ENCODE data around the gene MCF2L.
"Not testable (repeated sequence)": the region's sequence is repeated elsewhere in the genome, so short reads cannot be mapped to it uniquely, and the experiment has no call there.

The MCF2L gene

GRCh38 chr13:113102727-113103126 is 133.7 kb downstream of the MCF2L start:
- DNase-seq: no peak

DNA sequence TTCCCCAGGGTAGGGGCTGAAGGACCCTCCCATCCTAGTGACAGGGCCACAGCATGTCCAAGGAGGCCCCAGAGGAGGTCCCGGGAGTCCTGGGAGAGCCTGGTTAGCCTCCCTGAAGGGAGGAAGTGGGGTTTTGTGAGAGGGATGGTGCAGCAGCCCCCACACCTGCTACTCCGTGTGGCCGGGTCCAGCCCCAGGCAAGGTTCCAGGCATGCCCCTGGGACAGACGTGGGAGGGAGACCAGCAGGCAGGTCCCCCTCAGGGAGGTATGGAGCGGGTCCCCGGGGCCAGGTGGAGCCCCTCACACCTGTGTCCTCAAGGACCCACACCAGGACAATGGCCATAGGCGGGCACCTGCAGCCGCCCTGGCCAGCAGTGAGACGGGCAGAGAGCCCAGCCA is 134.6 kb downstream of the MCF2L start:
- DNase-seq: no peak

DNA sequence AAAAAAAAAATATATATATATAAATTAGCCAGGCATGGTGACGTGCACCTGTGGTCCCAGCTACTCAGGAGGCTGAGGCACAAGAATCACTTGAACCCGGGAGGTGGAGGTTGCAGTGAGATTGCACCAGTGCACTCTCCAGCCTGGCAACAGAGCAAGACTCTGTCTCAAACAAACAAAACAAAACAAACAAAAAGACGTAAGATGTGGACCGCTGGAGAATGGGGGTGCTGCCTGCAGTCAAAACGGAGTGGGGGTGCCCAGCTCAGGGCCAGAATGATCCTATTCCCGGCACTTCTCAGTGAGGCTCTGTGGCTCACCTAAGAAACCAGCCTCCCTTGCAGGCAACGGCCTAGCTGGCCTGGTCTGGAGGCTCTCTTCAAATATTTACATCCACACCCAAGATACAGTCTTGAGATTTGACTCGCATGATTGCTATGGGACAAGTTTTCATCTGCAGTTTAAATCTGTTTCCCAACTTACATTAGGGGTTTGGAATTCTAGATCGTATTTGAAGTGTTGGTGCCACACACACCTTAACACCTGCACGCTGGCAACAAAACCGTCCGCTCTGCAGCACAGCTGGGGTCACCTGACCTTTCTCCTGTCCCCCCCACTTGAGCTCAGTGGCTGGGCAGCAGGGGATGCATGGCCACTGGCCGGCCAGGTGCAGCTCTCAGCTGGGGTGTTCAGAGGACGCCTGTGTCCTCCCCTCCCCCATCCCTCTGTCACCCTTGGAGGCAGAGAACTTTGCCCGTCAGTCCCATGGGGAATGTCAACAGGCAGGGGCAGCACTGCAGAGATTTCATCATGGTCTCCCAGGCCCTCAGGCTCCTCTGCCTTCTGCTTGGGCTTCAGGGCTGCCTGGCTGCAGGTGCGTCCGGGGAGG is 136.3 kb downstream of the MCF2L start, which contains the start of gene F7:
TSS of gene F7 (plus strand) at position 760 of the 889 bp plus-strand sequence. CDS start at position 811, 51 bp downstream.
- no peak for DNase-seq

DNA sequence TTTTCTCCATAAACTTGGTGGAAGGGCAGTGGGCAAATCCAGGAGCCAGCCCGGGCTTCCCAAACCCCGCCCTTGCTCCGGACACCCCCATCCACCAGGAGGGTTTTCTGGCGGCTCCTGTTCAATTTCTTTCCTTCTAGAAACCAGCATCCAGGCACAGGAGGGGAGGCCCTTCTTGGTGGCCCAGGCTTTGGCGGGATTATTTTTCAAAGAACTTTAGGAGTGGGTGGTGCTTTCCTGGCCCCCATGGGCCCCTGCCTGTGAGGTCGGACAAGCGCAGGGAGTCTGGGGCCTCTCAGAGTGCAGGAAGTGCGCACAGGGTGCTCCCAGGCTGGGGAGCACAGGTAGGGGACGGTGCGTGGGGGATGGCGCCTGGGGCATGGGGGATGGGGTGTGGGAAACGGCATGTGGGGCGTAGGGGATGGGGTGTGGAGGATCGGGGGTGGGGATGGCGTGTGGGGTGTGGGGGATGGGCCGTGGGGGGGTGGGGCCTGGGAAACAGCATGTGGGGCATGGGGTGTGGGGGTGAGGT is 137.0 kb downstream of the MCF2L start:
- DNase-seq: no peak

- DNase-seq: no peak
Observed at GRCh38 chr13:113106711-113107351, 137.8 kb downstream of the MCF2L start.

DNA sequence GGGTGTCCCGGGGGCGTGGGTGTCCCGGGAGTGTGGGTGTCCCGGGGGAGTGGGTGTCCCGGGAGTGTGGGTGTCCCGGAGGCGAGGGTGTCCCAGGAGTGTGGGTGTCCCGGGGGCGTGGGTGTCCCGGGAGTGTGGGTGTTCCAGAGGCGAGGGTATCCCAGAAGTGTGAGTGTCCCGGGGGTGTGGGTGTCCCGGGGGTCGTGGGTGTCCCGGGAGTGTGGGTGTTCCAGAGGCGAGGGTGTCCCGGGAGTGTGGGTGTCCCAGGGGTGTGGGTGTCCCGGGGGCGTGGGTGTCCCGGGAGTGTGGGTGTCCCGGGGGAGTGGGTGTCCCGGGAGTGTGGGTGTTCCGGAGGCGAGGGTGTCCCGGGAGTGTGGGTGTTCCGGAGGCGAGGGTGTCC is 139.5 kb downstream of the MCF2L start:
- not testable (repeated sequence) for DNase-seq

DNA sequence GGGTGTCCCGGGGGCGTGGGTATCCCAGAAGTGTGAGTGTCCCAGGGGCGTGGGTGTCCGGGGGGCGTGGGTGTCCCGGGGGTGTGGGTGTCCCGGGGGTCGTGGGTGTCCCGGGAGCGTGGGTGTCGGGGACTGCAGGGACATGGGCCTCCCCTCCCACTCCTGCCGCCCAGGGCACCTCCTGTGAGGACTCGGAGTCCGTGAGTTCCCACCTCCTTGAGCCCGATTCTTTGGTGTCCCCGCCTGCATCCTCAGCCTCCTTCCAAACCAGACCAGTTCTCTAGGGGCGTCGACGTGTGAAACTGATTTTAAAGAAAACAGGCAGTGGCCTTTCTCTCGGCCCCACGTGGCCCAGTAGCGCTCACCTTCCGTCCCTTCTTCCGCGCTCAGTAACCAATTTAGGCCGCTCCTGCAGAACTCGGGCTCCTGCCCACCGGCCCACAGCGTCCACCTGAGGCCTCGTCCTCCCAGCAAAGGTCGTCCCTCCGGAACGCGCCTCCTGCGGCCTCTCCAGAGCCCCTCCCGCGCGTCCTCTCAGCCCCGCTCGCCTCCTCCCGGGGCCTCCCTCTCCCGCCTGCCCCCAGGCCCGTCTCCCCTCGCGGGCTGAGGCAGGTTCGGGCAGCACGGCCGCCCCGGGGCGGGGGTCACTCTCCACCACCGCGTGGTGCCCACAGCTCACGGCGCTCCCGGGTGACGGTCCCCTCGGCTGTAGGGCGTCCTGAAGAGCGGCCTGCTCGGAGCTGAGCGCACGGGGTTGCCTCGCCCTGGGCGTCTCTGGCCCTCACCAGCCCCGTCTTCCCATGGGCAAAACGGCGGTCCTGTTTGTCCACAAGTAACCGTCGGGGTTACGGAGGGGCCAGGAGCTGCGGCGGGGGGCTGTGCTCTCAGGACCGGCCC is 140.4 kb downstream of the MCF2L start:
- no peak for DNase-seq

GRCh38 chr13:113110048-113110851 is 141.2 kb downstream of the MCF2L start:
- DNase-seq: no peak

- no peak for DNase-seq
Observed at GRCh38 chr13:113110852-113111315, 141.9 kb downstream of the MCF2L start.

- DNase-seq: not testable (repeated sequence)
Observed at GRCh38 chr13:113111821-113112220, 142.8 kb downstream of the MCF2L start.

GRCh38 chr13:113112475-113112874 is 143.5 kb downstream of the MCF2L start:
- DNase-seq: not testable (repeated sequence)

GRCh38 chr13:113112893-113113845 is 144.2 kb downstream of the MCF2L start:
- no peak for DNase-seq

DNA sequence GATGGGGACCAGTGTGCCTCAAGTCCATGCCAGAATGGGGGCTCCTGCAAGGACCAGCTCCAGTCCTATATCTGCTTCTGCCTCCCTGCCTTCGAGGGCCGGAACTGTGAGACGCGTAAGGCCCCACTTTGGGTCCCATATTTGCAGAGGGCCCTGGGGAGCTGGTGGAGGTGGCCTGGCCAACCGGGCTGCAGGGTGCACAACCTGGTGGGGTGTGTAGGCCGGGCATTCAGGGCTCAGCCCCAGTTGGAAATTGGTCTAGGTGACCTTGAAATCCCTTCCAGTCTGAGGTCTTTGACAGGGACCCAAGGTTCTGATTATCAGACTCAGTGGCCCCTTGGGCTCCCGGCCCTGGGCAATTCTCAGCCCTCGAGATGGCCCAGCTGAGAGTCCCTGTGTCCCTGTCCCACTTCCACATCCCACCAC is 144.8 kb downstream of the MCF2L start:
- DNase-seq: no peak

GRCh38 chr13:113114511-113115362 is 145.7 kb downstream of the MCF2L start:
- DNase-seq: no peak

GRCh38 chr13:113115363-113116205 is 146.6 kb downstream of the MCF2L start:
- no peak for DNase-seq

- DNase-seq: no peak
Observed at GRCh38 chr13:113116206-113116800, 147.3 kb downstream of the MCF2L start.

DNA sequence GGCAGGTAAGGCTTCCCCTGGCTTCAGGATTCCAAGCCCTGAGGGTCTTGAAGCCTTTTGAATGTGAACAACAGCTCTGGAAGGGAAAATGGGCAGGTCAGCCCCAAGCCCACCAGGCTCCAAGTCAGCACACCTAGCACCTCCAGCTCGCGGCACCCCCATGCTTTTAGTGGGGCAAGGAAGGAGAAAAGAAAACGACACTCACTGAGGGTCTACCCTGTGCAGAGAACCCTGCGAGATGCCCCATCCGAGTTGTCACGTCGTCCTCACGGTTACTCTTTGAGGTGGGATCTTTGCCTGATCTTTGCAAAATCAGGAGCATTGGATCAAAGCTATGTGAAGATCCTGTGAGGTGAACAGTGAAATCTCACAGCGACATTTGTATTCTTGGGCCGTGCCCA is 147.9 kb downstream of the MCF2L start:
- no peak for DNase-seq

- no peak for DNase-seq
Observed at GRCh38 chr13:113117335-113117872, 148.4 kb downstream of the MCF2L start.

Data from NCI-H524 treated with DMSO at 0.1 percent for 48 hours (cell line).